ENCODE data around the gene COL8A2.

Gene COL8A2

DNA sequence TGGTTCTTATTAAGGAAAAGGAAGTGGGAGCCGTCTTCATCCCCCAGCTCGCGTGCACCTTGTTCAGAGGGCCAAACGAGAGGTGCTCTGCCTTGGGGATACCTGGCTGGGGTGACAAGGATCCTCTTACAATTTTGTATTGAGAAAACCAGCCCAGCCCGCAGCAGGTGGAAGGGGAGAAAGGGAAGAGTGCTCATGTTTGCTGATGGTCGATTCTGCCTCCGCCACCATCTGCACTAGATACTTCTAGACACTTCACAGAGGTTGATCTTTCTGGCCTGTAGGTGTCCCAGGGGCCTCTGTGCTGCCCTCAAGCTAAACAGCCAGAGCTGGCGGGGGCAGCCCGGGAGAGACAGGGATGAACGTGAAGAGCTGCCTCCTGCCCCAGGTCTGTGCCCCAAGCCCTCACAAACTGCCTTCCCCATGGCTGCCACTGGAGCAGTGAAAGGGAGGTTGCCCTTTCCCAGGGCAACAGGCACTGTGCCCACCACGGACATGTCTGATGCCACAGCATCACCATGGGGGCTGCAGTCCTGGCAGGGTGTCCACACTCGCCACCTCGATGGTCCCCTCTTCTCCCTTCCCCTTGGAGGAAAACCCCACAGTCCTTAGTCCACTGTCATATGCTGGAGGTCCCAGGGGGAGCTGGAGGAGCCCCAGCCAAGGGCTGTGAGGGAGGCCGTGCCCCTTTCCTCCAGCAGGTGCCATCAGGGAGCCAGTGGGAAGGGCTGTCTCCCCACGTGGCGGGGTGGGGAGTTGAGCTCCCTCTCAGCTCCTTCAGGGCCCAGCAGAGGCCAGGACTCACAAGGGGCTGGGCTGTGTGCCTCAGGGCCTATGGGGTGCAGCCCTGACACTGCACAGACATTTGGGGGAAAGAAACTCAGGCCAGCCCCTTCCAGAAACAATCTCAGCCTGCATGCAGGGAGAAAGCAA is 28.3 kb downstream of the COL8A2 start:
- DNase-seq (ENCODE audit: low read depth): peak; percentile 13
- H3K4me3 ChIP-seq (ENCODE audit: control insufficient read depth, low read depth, low read length): no peak overlapping the region
- TF ChIP-seq, protein P1, sequence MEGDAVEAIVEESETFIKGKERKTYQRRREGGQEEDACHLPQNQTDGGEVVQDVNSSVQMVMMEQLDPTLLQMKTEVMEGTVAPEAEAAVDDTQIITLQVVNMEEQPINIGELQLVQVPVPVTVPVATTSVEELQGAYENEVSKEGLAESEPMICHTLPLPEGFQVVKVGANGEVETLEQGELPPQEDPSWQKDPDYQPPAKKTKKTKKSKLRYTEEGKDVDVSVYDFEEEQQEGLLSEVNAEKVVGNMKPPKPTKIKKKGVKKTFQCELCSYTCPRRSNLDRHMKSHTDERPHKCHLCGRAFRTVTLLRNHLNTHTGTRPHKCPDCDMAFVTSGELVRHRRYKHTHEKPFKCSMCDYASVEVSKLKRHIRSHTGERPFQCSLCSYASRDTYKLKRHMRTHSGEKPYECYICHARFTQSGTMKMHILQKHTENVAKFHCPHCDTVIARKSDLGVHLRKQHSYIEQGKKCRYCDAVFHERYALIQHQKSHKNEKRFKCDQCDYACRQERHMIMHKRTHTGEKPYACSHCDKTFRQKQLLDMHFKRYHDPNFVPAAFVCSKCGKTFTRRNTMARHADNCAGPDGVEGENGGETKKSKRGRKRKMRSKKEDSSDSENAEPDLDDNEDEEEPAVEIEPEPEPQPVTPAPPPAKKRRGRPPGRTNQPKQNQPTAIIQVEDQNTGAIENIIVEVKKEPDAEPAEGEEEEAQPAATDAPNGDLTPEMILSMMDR (conservative IDR thresholded peaks at IDR 0.05; ENCODE audit: control insufficient read depth, insufficient read depth, low read depth, low read length): no peak

DNA sequence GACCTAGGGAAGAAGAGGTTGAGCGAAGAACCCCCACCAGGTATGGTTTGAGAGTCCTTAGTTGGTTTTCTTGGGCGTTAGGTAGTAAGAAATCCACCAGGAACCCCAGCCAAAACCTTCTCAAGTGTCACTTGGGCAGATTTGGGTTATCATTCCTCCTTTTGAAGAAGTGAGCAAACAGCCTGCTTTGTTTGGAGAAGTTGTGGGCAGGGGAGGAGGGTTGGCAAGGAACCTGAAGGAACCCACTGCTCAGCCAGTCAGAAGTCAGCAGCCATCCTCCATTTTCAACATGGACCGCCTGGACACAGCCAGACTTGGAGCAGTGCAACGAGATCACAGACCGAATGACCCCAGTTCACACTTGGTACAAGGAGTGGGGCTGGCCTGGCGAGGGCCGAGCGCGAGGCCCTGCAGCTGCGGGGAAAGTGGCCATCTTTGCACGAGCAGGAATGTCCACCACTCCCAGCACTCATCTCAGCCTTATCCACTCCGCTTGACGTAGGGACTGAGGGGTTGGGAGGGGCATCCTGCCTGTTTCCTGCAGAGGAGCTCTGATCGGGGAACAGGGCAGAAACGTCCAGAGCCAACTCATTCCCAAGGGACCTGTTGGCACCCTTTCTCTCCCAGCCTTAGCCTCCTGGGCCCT is 29.1 kb downstream of the COL8A2 start:
- TF ChIP-seq, protein P1 (conservative IDR thresholded peaks at IDR 0.05; ENCODE audit: control insufficient read depth, insufficient read depth, low read depth, low read length): no peak
- H3K4me3 ChIP-seq (ENCODE audit: control insufficient read depth, low read depth, low read length): no peak overlapping the region
- peak; percentile 26 for DNase-seq (ENCODE audit: low read depth)

DNA sequence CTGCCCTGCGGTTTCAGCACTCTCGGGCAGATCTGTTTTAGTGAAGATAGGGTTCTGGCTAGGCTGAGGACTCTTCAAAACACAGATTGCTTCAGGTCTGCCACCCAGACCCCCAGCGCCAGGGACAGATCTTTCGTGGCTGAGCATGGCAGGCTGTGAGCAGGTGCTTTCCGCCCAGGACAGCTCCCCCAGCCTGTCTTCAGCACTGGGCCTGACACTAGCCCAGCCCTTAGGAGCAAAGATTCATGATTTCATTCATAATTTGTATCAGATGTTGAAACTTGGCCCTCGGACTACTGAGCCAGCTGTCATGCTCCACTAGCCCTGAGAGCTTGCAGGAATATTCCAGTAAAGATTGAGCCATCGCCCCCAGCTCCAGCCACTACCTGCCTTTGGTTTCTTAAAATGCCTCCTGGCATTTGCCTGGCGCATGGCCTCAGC is 30.4 kb downstream of the COL8A2 start:
- no peak overlapping the region for H3K4me3 ChIP-seq (ENCODE audit: control insufficient read depth, low read depth, low read length)
- TF ChIP-seq, protein P1 (conservative IDR thresholded peaks at IDR 0.05; ENCODE audit: control insufficient read depth, insufficient read depth, low read depth, low read length): no peak
- peak; percentile 74 for DNase-seq (ENCODE audit: low read depth)

DNA sequence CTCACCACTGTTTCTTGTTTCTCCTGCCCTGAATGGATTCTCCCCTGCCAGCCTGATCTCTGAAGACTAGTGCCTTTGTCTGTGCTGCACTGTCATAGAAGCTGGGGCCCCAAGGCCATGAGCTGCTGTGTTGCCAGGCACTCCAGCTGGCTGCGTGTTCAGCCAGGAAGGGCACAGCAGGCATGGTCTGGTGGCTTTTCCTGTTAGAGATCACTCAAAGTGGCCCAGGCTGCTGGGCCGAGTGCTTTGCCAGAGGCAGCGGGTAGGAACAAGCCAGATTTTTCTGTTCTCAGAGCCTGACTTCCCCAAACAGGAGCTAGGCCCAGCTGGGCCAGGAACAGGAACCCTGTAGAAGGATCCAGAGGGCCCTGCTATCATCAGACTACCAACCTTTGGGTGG is 31.1 kb downstream of the COL8A2 start:
- no peak overlapping the region for H3K4me3 ChIP-seq (ENCODE audit: control insufficient read depth, low read depth, low read length)
- TF ChIP-seq, protein P1 (conservative IDR thresholded peaks at IDR 0.05; ENCODE audit: control insufficient read depth, insufficient read depth, low read depth, low read length): no peak
- no peak for DNase-seq (ENCODE audit: low read depth)

DNA sequence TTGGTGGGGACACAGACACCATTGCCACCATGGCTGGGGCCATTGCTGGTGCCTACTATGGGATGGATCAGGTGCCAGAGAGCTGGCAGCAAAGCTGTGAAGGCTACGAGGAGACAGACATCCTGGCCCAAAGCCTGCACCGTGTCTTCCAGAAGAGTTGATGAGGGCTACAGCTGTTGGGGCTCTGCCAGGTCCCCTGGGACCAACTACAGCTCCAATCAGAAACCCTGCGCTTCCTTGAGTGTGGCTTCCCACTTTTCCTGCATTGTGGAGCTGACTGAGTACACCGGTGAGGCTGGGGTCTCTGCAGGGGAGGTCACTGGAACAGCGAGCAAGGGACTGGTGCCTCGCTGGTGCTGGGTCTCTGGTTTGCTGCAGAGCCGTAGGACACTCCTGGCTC is 31.8 kb downstream of the COL8A2 start:
- TF ChIP-seq, protein P1 (conservative IDR thresholded peaks at IDR 0.05; ENCODE audit: control insufficient read depth, insufficient read depth, low read depth, low read length): no peak
- no peak overlapping the region for H3K4me3 ChIP-seq (ENCODE audit: control insufficient read depth, low read depth, low read length)
- DNase-seq (ENCODE audit: low read depth): no peak

DNA sequence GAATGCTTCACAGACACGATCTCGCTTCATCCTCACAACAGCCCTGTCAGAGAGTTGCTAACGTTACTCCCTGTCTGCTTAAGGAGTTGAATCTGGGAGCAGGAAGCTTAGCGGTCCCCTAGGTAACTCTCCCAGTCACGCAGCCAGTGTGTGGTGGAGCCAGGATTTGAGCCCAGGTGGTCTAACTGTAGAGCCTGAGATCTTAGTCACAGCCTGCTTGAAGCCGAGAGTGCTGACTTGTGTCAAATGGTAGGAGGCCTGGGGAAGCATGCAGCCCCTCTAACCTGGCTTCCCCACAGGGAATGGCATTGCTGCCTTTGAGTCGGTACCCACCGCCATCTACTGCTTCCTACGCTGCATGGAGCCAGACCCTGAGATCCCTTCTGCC is 32.2 kb downstream of the COL8A2 start:
- DNase-seq (ENCODE audit: low read depth): no peak
- no peak overlapping the region for H3K4me3 ChIP-seq (ENCODE audit: control insufficient read depth, low read depth, low read length)
- TF ChIP-seq, protein P1 (conservative IDR thresholded peaks at IDR 0.05; ENCODE audit: control insufficient read depth, insufficient read depth, low read depth, low read length): no peak

All from fibroblast of mammary gland (primary cell).